Testis (tissue), 2 donors: Measurements from ENCODE around the gene BPIFB2.

Source experiments
- POLR2A ChIP-seq: fragments of 450-650 bp; IDR thresholded peaks from one replicate; pipeline ENCODE4 v1.6.1; 2017; ENCODE audit warnings: antibody characterized with exemption, mild to moderate bottlenecking, moderate library complexity
- TF ChIP-seq, protein P1 (sequence below), 3 experiments: fragments of 450-650 bp in 2 of 3; fragments of 200-600 bp in 1 of 3; sonication (generic) in 1 of 3; IDR thresholded peaks; one replicate each; pipeline ENCODE4 v1.5.1; 2016 to 2019; ENCODE audit warnings: antibody characterized with exemption in 3 of 3, mild to moderate bottlenecking in 2 of 3, moderate library complexity in 1 of 3

DNA sequence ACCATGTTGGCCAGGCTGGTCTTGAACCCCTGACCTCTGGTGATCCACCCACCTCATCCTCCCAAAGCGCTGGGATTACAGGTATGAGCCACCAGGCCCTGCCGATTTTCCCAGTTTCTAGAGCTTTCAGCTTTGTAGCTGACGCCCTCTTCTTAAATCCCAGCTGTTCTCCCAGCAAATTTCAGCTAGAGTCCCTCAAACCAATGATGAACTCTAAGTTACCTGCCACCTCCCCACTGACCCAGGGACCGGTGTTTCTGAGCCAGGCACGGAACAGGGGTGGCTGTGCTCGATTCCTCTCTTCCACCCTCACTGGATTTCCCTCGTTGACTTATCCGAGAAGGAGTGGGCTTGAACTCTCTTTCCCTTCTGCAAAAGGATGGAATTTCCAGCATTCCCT, 42.4 kb upstream of the BPIFB2 start:
- TF ChIP-seq, protein P1, sequence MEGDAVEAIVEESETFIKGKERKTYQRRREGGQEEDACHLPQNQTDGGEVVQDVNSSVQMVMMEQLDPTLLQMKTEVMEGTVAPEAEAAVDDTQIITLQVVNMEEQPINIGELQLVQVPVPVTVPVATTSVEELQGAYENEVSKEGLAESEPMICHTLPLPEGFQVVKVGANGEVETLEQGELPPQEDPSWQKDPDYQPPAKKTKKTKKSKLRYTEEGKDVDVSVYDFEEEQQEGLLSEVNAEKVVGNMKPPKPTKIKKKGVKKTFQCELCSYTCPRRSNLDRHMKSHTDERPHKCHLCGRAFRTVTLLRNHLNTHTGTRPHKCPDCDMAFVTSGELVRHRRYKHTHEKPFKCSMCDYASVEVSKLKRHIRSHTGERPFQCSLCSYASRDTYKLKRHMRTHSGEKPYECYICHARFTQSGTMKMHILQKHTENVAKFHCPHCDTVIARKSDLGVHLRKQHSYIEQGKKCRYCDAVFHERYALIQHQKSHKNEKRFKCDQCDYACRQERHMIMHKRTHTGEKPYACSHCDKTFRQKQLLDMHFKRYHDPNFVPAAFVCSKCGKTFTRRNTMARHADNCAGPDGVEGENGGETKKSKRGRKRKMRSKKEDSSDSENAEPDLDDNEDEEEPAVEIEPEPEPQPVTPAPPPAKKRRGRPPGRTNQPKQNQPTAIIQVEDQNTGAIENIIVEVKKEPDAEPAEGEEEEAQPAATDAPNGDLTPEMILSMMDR (IDR thresholded peaks at IDR 0.05): no peak
- TF ChIP-seq POLR2A: no peak
